SK-N-SH (cell line): ENCODE measurements around the gene PDE4D. TPM values are rescaled to one million over a fixed set of nuclear protein-coding genes. Genes with fewer than 3 reads are reported as not detected.

Source experiments
- CTCF ChIA-PET: fragments of 300-600, 350-600 bp; formaldehyde crosslinking; extraction: SDS; loops from one replicate; lab custom pipeline; 2021; lab: Yijun Ruan, JAX
- POLR2A ChIA-PET: fragments of 350-600 bp; sonication (Branson Sonifier 250); formaldehyde crosslinking; extraction: SDS; loops from one replicate; lab custom pipeline; 2020; ENCODE audit warnings: antibody characterized with exemption, inconsistent platforms; lab: Yijun Ruan, JAX
- DNase-seq: peaks from one replicate; pipeline ENCODE4 v3.0.0; 2012
- H2AFZ ChIP-seq: fragments of 200-600 bp; sonication (generic); 2 replicates; pipeline ENCODE4 v1.8.1; 2016; ENCODE audit warnings: antibody characterized with exemption, mild to moderate bottlenecking, low read depth
- H3F3A ChIP-seq: fragments of 200-600 bp; sonication (generic); replicated peaks from 2 replicates; pipeline ENCODE3; 2016; ENCODE audit warnings: antibody characterized with exemption, mild to moderate bottlenecking; ENCODE audit not compliant: insufficient read depth
- H3K27ac ChIP-seq, 2 experiments: fragments of 200-500 bp in 1 of 2; fragments of 200-600 bp in 1 of 2; sonication (Bioruptor generic) in 1 of 2; sonication (generic), shearing (Covaris generic) in 1 of 2; 2 replicates each; pipeline versions ENCODE4 v1.5.1 to v1.6.1; 2014 to 2016; ENCODE audit warnings: low read depth in 2 of 2, inconsistent platforms in 1 of 2, low read length in 1 of 2, mild to moderate bottlenecking in 1 of 2, mixed read lengths in 1 of 2
- H3K27me3 ChIP-seq: fragments of 200-600 bp; sonication (generic), shearing (Covaris generic); 2 replicates; pipeline ENCODE4 v1.6.1; 2016; ENCODE audit warnings: mixed run types; ENCODE audit not compliant: insufficient read depth
- H3K36me3 ChIP-seq, 2 experiments: fragments of 200-500 bp in 1 of 2; fragments of 200-600 bp in 1 of 2; sonication (Bioruptor generic) in 1 of 2; sonication (generic) in 1 of 2; replicated peaks in 1 of 2; 2 replicates each; pipeline versions ENCODE3 to v1.5.1; 2014 to 2016; ENCODE audit warnings: low read length in 1 of 2, mild to moderate bottlenecking in 1 of 2; ENCODE audit not compliant: insufficient read depth in 2 of 2, control insufficient read depth in 1 of 2
- H3K4me1 ChIP-seq, 2 experiments: fragments of 200-500 bp in 1 of 2; fragments of 200-600 bp in 1 of 2; sonication (Bioruptor generic) in 1 of 2; sonication (generic), shearing (Covaris generic) in 1 of 2; 2 replicates each; pipeline versions ENCODE4 v1.5.1 to v1.6.1; 2014 to 2016; ENCODE audit warnings: low read depth in 1 of 2, low read length in 1 of 2, mixed run types in 1 of 2; ENCODE audit not compliant: insufficient read depth in 2 of 2, control insufficient read depth in 1 of 2
- H3K4me2 ChIP-seq: fragments of 200-600 bp; sonication (generic), shearing (Covaris generic); 2 replicates; pipeline ENCODE4 v1.6.1; 2017; ENCODE audit warnings: mixed run types
- H3K4me3 ChIP-seq, 2 experiments: fragments of 200-500 bp in 1 of 2; fragments of 200-600 bp in 1 of 2; sonication (Bioruptor generic) in 1 of 2; sonication (generic), shearing (Covaris generic) in 1 of 2; 2 replicates each; pipeline versions ENCODE4 v1.5.1 to v1.8.1; 2014 to 2016; ENCODE audit warnings: low read depth in 2 of 2, inconsistent platforms in 1 of 2, low read length in 1 of 2, mild to moderate bottlenecking in 1 of 2, mixed read lengths in 1 of 2, moderate library complexity in 1 of 2
- H3K79me2 ChIP-seq: fragments of 200-600 bp; sonication (generic); 2 replicates; pipeline ENCODE4 v1.8.1; 2017; ENCODE audit warnings: mild to moderate bottlenecking; ENCODE audit not compliant: insufficient read depth
- H3K9ac ChIP-seq: fragments of 200-600 bp; sonication (generic); 2 replicates; pipeline ENCODE4 v1.6.1; 2017; ENCODE audit warnings: mixed run types
- H3K9me2 ChIP-seq: fragments of 200-600 bp; sonication (generic); 2 replicates; pipeline ENCODE4 v1.6.1; 2017; ENCODE audit warnings: mixed run types
- H3K9me3 ChIP-seq: fragments of 200-600 bp; sonication (generic); 2 replicates; pipeline ENCODE4 v1.6.1; 2017; ENCODE audit warnings: mixed run types, mild to moderate bottlenecking, moderate library complexity
- H4K20me1 ChIP-seq: fragments of 200-600 bp; sonication (generic); 2 replicates; pipeline ENCODE4 v1.6.1; 2017; ENCODE audit warnings: mild to moderate bottlenecking, mixed run types; ENCODE audit not compliant: insufficient read depth
- CHD2 ChIP-seq: fragments of 150-350 bp; IDR thresholded peaks from 2 replicates; pipeline ENCODE4 v1.6.1; 2018; ENCODE audit warnings: low read length; ENCODE audit not compliant: partially characterized antibody
- CTCF ChIP-seq: fragments of 200-600 bp; sonication (generic); IDR thresholded peaks from 2 replicates; pipeline ENCODE4 v1.6.1; 2017; ENCODE audit warnings: antibody characterized with exemption, mild to moderate bottlenecking, moderate library complexity
- GABPA ChIP-seq: IDR thresholded peaks from 2 replicates; pipeline ENCODE4 v1.4.0; 2012; ENCODE audit warnings: low read depth, mild to moderate bottlenecking
- MEF2A ChIP-seq: IDR thresholded peaks from 2 replicates; pipeline ENCODE4 v1.4.0; 2012; ENCODE audit warnings: low read depth, borderline replicate concordance
- NFIC ChIP-seq: IDR thresholded peaks from 2 replicates; pipeline ENCODE4 v1.4.0; 2012; ENCODE audit warnings: borderline replicate concordance
- RCOR1 ChIP-seq: fragments of 150-350 bp; IDR thresholded peaks from 2 replicates; pipeline ENCODE4 v1.6.1; 2017; ENCODE audit warnings: antibody characterized with exemption, low read length
- REST ChIP-seq: IDR thresholded peaks from 2 replicates; pipeline ENCODE4 v1.6.1; 2012; ENCODE audit warnings: mild to moderate bottlenecking, low read depth, low read length, moderate library complexity
- RFX5 ChIP-seq: IDR thresholded peaks from 2 replicates; pipeline ENCODE4 v1.6.1; 2012; ENCODE audit warnings: mild to moderate bottlenecking, improper control_type of control experiment, low read length
- WGBS: methylation state at CpG from one replicate; pipeline ENCODE4 v1.1.6; 2017; ENCODE audit warnings: low lambda C conversion rate; 5-methylcytosine and 5-hydroxymethylcytosine counted together
- polyA plus RNA-seq, 3 experiments: library from polyadenylated mRNA; depleted of rRNA; stranded (reverse); fragments of >200 nt; gene quantifications; 2 replicates each; pipeline ENCODE4 v1.2.3, GENCODE V29; 2012
- TF ChIP-seq, protein P1 (sequence below): IDR thresholded peaks from 2 replicates; pipeline ENCODE4 v1.4.0; 2012; ENCODE audit warnings: low read depth
- TF ChIP-seq, protein P2 (sequence below): IDR thresholded peaks from 2 replicates; pipeline ENCODE4 v1.4.0; 2012; ENCODE audit warnings: low read depth, borderline replicate concordance
- TF ChIP-seq, protein P3 (sequence below): IDR thresholded peaks from 2 replicates; pipeline ENCODE4 v1.4.0; 2012; ENCODE audit warnings: low read depth, borderline replicate concordance
- TF ChIP-seq, protein P4 (sequence below): IDR thresholded peaks from 2 replicates; pipeline ENCODE4; 2012

The PDE4D gene
- polyA plus RNA-seq, 1 of the 3 experiments (the other 2 are of a cell fraction), result 2.4 TPM

GRCh38 chr5:59709346-59709821, 184.1 kb downstream of the PDE4D start:
- CTCF ChIA-PET, result interaction anchor here (0.6 to 2.5 kb wide), 8 partner anchors 12 to 818 kb away, joined by 3 to 9 read pairs (median 3); no protein-coding TSS in a partner anchor
- no peak overlapping the region for H3K4me2 ChIP-seq

More at GRCh38 chr5:59709346-59709821, 184.1 kb downstream of the PDE4D start:
- Histone ChIP-seq H3K27ac (no peak overlapping the region), H4K20me1 (no peaks in the 10 kb centered on the region), H3K9ac (no peak overlapping the region), H3K4me1 (no peaks in the 10 kb centered on the region; a peak in 2 of 4 replicates), H2AFZ (no peak overlapping the region), H3K9me2 (no peaks in the 10 kb centered on the region), H3F3A (no peaks in the 10 kb centered on the region), H3K27me3 (no peaks in the 10 kb centered on the region), H3K36me3 (no peaks in the 10 kb centered on the region), H3K9me3 (no peaks in the 10 kb centered on the region), H3K79me2 (no peaks in the 10 kb centered on the region), H3K4me3 (no peak overlapping the region)
- no peak for DNase-seq
- 72% methylated on average over 4 of the region's 4 CpGs for WGBS
- TF ChIP-seq MEF2A (no peak), RFX5 (no peak), REST (no peak), RCOR1 (no peak), CHD2 (no peak), GABPA (no peak), CTCF (no peak), NFIC (no peak)
- TF ChIP-seq, protein P1, sequence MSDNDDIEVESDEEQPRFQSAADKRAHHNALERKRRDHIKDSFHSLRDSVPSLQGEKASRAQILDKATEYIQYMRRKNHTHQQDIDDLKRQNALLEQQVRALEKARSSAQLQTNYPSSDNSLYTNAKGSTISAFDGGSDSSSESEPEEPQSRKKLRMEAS, result no peak
- TF ChIP-seq, protein P2, sequence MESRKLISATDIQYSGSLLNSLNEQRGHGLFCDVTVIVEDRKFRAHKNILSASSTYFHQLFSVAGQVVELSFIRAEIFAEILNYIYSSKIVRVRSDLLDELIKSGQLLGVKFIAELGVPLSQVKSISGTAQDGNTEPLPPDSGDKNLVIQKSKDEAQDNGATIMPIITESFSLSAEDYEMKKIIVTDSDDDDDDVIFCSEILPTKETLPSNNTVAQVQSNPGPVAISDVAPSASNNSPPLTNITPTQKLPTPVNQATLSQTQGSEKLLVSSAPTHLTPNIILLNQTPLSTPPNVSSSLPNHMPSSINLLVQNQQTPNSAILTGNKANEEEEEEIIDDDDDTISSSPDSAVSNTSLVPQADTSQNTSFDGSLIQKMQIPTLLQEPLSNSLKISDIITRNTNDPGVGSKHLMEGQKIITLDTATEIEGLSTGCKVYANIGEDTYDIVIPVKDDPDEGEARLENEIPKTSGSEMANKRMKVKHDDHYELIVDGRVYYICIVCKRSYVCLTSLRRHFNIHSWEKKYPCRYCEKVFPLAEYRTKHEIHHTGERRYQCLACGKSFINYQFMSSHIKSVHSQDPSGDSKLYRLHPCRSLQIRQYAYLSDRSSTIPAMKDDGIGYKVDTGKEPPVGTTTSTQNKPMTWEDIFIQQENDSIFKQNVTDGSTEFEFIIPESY, result no peak
- TF ChIP-seq, protein P3, sequence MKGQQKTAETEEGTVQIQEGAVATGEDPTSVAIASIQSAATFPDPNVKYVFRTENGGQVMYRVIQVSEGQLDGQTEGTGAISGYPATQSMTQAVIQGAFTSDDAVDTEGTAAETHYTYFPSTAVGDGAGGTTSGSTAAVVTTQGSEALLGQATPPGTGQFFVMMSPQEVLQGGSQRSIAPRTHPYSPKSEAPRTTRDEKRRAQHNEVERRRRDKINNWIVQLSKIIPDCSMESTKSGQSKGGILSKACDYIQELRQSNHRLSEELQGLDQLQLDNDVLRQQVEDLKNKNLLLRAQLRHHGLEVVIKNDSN, result no peak
- TF ChIP-seq, protein P4, sequence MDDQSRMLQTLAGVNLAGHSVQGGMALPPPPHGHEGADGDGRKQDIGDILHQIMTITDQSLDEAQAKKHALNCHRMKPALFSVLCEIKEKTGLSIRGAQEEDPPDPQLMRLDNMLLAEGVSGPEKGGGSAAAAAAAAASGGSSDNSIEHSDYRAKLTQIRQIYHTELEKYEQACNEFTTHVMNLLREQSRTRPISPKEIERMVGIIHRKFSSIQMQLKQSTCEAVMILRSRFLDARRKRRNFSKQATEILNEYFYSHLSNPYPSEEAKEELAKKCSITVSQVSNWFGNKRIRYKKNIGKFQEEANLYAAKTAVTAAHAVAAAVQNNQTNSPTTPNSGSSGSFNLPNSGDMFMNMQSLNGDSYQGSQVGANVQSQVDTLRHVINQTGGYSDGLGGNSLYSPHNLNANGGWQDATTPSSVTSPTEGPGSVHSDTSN, result no peak
- POLR2A ChIA-PET, result no interaction called here
